A673 (cell line): ENCODE measurements around the gene MYORG. TPM values are rescaled to one million over a fixed set of nuclear protein-coding genes. Genes with fewer than 3 reads are reported as not detected.
"Not testable (repeated sequence)": the region's sequence is repeated elsewhere in the genome, so short reads cannot be mapped to it uniquely, and the experiment has no call there.

Experiments
- BruUV-seq: library from RNA; stranded (reverse); fragments of 400-500 nt; replicated peaks from 2 replicates; lab custom pipeline; 2021; lab: Mats Ljungman, UMichigan
- CTCF ChIA-PET: fragments of 300-600 bp; sonication (Branson Sonifier 250); formaldehyde crosslinking; loops from one replicate; lab custom pipeline; 2022; ENCODE audit warnings: antibody characterized with exemption; lab: Charles Lee
- POLR2A ChIA-PET: fragments of 300-600 bp; sonication (Branson Sonifier 250); formaldehyde crosslinking; loops from one replicate; lab custom pipeline; 2022; ENCODE audit warnings: antibody characterized with exemption; ENCODE audit not compliant: low non-redundant PET; lab: Charles Lee
- DNase-seq: peaks from one replicate; pipeline ENCODE4 v3.0.0-alpha.2; 2015; ENCODE audit warnings: low spot score
- H3K27ac ChIP-seq: fragments of 200-600 bp; sonication (generic); 2 replicates; pipeline ENCODE4 v1.5.1; 2016; ENCODE audit warnings: mixed run types, low read depth, mild to moderate bottlenecking, mixed read lengths, antibody characterized with exemption, low read length; ENCODE audit not compliant: poor library complexity, severe bottlenecking
- H3K27me3 ChIP-seq: fragments of 200-600 bp; sonication (generic); replicated peaks from 2 replicates; pipeline ENCODE4 v1.6.1; 2017; ENCODE audit warnings: mixed run types, low read depth, mild to moderate bottlenecking, mixed read lengths, antibody characterized with exemption, low read length; ENCODE audit not compliant: insufficient read depth, poor library complexity
- H3K36me3 ChIP-seq: fragments of 200-600 bp; sonication (generic); 2 replicates; pipeline ENCODE4 v1.6.1; 2016; ENCODE audit warnings: mixed run types, mild to moderate bottlenecking, mixed read lengths, antibody characterized with exemption, low read length; ENCODE audit not compliant: insufficient read depth, poor library complexity, severe bottlenecking
- H3K4me1 ChIP-seq: fragments of 200-600 bp; sonication (generic); 2 replicates; pipeline ENCODE4 v1.6.1; 2017; ENCODE audit warnings: mixed run types, mild to moderate bottlenecking, mixed read lengths, antibody characterized with exemption, low read length; ENCODE audit not compliant: insufficient read depth, poor library complexity, severe bottlenecking
- H3K4me3 ChIP-seq: fragments of 200-600 bp; sonication (generic); 2 replicates; pipeline ENCODE4 v1.5.1; 2016; ENCODE audit warnings: low read depth, mixed run types, mild to moderate bottlenecking, mixed read lengths, low read length; ENCODE audit not compliant: poor library complexity, severe bottlenecking
- H3K9me3 ChIP-seq: fragments of 200-600 bp; sonication (generic); 2 replicates; pipeline ENCODE4 v1.6.1; 2016; ENCODE audit warnings: mixed run types, low read depth, mild to moderate bottlenecking, mixed read lengths, antibody characterized with exemption, low read length; ENCODE audit not compliant: poor library complexity, severe bottlenecking
- EZH2 ChIP-seq: fragments of 200-600 bp; sonication (generic); IDR thresholded peaks from 2 replicates; pipeline ENCODE4 v1.6.1; 2017; ENCODE audit warnings: borderline replicate concordance, low read depth, mild to moderate bottlenecking, mixed read lengths, antibody characterized with exemption, low read length; ENCODE audit not compliant: poor library complexity, severe bottlenecking
- intact Hi-C: fragments of 100-400 bp; cut with micrococcal nuclease; formaldehyde crosslinking; loops from one replicate; pipeline ENCODE4 v1.10.0; 2022; ENCODE audit not compliant: unreplicated experiment
- total RNA-seq: library from RNA; stranded (reverse); gene quantifications from 2 replicates; pipeline ENCODE4 v1.2.3, GENCODE V29; 2021
- TF ChIP-seq, protein P1 (sequence below): fragments of 300-800, 200-600 bp; sonication (generic); conservative IDR thresholded peaks from 2 replicates; pipeline ENCODE4 v1.5.1; 2017; ENCODE audit warnings: low read depth, mild to moderate bottlenecking, antibody characterized with exemption, low read length, moderate library complexity, mixed read lengths

MYORG gene
- total RNA-seq, 1 experiment from 2014 or later, result 7.8 TPM

DNA sequence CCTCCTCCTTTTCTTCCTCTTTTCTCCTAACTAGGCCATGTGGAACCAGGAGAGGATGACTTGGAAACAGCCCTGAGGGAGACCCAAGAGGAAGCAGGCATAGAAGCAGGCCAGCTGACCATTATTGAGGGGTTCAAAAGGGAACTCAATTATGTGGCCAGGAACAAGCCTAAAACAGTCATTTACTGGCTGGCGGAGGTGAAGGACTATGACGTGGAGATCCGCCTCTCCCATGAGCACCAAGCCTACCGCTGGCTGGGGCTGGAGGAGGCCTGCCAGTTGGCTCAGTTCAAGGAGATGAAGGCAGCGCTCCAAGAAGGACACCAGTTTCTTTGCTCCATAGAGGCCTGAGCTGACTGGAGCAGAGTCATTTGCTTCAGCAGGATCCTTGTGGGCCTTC is 33.6 kb downstream of the MYORG start:
- no peaks in the 10 kb centered on the region for H3K4me1 ChIP-seq
- H3K9me3 ChIP-seq, result no peaks in the 10 kb centered on the region
- ChIA-PET POLR2A (no interaction called here), CTCF (no interaction called here)
- no peak overlapping the region for H3K27ac ChIP-seq
- TF ChIP-seq, protein P1, sequence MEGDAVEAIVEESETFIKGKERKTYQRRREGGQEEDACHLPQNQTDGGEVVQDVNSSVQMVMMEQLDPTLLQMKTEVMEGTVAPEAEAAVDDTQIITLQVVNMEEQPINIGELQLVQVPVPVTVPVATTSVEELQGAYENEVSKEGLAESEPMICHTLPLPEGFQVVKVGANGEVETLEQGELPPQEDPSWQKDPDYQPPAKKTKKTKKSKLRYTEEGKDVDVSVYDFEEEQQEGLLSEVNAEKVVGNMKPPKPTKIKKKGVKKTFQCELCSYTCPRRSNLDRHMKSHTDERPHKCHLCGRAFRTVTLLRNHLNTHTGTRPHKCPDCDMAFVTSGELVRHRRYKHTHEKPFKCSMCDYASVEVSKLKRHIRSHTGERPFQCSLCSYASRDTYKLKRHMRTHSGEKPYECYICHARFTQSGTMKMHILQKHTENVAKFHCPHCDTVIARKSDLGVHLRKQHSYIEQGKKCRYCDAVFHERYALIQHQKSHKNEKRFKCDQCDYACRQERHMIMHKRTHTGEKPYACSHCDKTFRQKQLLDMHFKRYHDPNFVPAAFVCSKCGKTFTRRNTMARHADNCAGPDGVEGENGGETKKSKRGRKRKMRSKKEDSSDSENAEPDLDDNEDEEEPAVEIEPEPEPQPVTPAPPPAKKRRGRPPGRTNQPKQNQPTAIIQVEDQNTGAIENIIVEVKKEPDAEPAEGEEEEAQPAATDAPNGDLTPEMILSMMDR, result no peak
- TF ChIP-seq EZH2, result no peak
- DNase-seq, result no peak
- no peak overlapping the region for H3K4me3 ChIP-seq
- no peaks in the 10 kb centered on the region for H3K27me3 ChIP-seq
- peaks cover 8% of the 10 kb centered on the region for H3K36me3 ChIP-seq
- BruUV-seq, result TSS peak; percentile 83
- intact Hi-C loops, result no loop called here

DNA sequence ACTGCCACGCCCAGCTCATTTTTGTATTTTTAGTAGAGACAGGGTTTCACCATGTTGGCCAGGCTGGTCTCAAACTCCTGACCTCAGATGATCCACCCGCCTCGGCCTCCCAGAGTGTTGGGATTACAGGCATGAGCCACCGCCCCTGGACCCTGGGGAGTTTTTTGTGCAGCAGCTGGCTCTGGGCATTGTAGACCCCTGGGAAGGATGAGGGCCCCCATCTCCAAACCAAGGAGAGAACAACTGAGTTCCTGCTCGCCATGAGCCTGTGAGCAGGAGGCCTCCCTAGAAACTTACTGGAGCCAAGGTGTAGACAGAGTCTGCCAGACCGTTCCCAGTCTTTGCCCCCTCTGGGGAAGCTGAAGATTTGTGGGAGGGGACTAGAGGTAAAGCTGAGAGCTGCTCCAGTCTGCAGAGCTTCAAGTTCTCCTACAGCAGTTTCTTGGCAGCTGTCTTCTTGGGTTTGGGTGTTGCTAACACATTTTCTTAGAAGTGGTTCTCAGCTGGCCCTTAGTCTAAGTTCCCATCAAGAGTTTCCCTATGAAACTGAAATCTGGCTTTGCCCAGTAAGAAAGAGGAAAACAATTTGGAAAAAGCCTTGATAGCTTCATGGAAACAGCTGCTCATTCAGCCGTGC is 34.9 kb downstream of the MYORG start:
- Histone ChIP-seq H3K4me3 (no peak overlapping the region), H3K27ac (no peak overlapping the region), H3K36me3 (peaks cover 8% of the 10 kb centered on the region), H3K4me1 (no peaks in the 10 kb centered on the region), H3K9me3 (no peaks in the 10 kb centered on the region), H3K27me3 (no peaks in the 10 kb centered on the region)
- ChIA-PET POLR2A (interaction anchor here (0.6 kb wide), 1 partner anchor 406 kb away, joined by 3 read pairs; no protein-coding TSS in a partner anchor), CTCF (interaction anchor here (0.6 kb wide), 1 partner anchor 52 kb away, joined by 4 read pairs; no protein-coding TSS in a partner anchor)
- no peak for DNase-seq
- TF ChIP-seq, protein P1, result no peak
- no peak for TF ChIP-seq EZH2
- intact Hi-C loops, result no loop called here
- BruUV-seq, result no TSS peak

DNA sequence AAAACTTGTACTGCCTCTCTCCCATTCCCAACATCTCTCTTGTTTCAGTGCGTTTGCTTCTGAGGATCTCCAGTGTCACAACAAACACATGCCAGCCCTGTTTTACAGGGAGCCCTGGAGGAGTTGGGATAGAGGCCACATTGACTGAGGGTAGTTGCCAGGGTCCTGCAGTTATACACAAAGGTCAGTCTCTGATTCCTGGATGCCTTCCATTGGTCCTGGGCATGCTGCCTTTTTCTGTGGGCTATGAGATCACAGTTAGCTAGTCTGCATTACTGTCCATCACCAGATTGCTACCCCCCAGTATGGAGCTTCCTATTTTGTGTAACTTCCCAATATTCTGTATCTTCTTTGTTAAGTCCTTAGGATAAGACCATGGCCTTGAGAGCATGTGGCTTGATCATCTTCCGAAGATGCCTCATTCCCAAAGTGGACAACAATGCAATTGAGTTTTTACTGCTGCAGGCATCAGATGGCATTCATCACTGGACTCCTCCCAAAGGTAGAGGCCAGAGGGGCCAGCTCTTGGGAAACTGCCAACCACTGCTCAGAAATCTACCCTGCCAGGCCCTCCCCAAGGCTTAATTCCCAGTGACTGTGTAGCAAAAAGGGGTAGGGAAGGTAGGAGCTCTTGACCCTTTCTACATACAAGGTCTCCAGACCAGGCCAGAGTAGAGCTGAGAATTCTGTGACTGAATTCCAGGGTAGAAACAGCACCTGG is 37.9 kb downstream of the MYORG start:
- Histone ChIP-seq H3K27ac (no peak overlapping the region), H3K4me1 (no peaks in the 10 kb centered on the region), H3K4me3 (no peak overlapping the region), H3K9me3 (no peaks in the 10 kb centered on the region), H3K27me3 (no peaks in the 10 kb centered on the region), H3K36me3 (peaks cover 8% of the 10 kb centered on the region)
- ChIA-PET POLR2A (no interaction called here), CTCF (no interaction called here)
- DNase-seq, result no peak
- no TSS peak for BruUV-seq
- no peak for TF ChIP-seq EZH2
- intact Hi-C loops, result no loop called here

DNA sequence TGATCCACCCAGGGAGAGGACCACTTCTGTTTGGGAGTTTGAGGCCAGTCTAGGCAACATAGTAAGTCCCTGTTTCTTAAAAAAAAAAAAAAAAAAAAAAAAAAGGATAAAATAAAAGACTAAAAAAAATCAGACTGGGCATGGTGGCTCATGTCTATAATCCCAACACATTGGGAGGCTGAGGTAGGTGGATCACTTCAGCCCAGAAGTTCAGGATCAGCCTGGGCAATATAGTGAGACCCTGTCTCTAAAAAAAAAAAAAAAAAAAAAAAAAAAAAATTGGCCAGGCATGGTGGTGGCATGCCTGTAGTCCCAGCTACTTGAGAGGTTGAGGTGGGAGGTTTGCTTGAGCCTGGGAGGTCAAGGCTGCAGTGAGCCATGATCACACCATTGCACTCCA is 38.6 kb downstream of the MYORG start:
- H3K36me3 ChIP-seq, H3K4me1 ChIP-seq, H3K4me3 ChIP-seq, intact Hi-C loops, BruUV-seq, H3K27me3 ChIP-seq, H3K9me3 ChIP-seq, DNase-seq, POLR2A ChIA-PET, H3K27ac ChIP-seq, CTCF ChIA-PET: not testable (repeated sequence)
